Left lung (tissue), 10 donors: ENCODE data around the gene HOXA2. TPM values are rescaled to one million over a fixed set of nuclear protein-coding genes. Genes with fewer than 3 reads are reported as not detected.

ENCODE experiments used
- ATAC-seq: fragments of 200-7000 bp; cut with Tn5 transposase; one replicate; pipeline ENCODE4 v1.9.1; 2020; ENCODE audit warnings: moderate library complexity
- DNase-seq, 4 donors: peaks; one replicate each; pipeline ENCODE4 v3.0.0-alpha.2; 2013 to 2020
- H3K27ac ChIP-seq, 2 donors: fragments of 200-600 bp; sonication (generic) in 1 of 2; one replicate each; pipeline versions ENCODE4 v1.5.0 to v1.8.0; 2020 to 2021
- H3K27me3 ChIP-seq, 2 donors: fragments of 200-600 bp; sonication (generic) in 1 of 2; one replicate each; pipeline versions ENCODE4 v1.5.0 to v1.8.0; 2020 to 2021
- H3K36me3 ChIP-seq, 2 donors: fragments of 200-600 bp; sonication (generic) in 1 of 2; one replicate each; pipeline versions ENCODE4 v1.5.0 to v1.8.0; 2020 to 2021
- H3K4me1 ChIP-seq, 2 donors: fragments of 200-600 bp; one replicate each; pipeline ENCODE4 v1.8.0; 2021
- H3K4me3 ChIP-seq, 2 donors: fragments of 200-600 bp; sonication (generic) in 1 of 2; one replicate each; pipeline versions ENCODE4 v1.5.0 to v1.8.0; 2020 to 2021; ENCODE audit warnings: mild to moderate bottlenecking in 1 of 2
- H3K9me3 ChIP-seq, 2 donors: fragments of 200-600 bp; sonication (generic) in 1 of 2; one replicate each; pipeline versions ENCODE4 v1.5.0 to v1.8.0; 2020 to 2021
- CTCF ChIP-seq, 2 donors: fragments of 200-600 bp; sonication (generic) in 1 of 2; IDR thresholded peaks; one replicate each; pipeline versions ENCODE4 v1.5.0 to v1.8.0; 2021; ENCODE audit warnings: antibody characterized with exemption in 2 of 2
- intact Hi-C, 2 donors: fragments of 100-400 bp; cut with DNase I; formaldehyde crosslinking; loops; one replicate each; pipeline versions ENCODE4 v1.11.2 to v1.14.2; 2022
- polyA plus RNA-seq, 6 donors: library from polyadenylated mRNA; unstranded; fragments of 120-200 nt; gene quantifications; one replicate each; pipeline ENCODE4 v1.2.1, GENCODE V29; 2013; ENCODE audit not compliant: insufficient read length in 6 of 6
- total RNA-seq, 2 donors: library from RNA; stranded (reverse); fragmentation: NEBNext Ultra II Directional; extraction: Animal tissue kit (Norgen Biotek cat#: 25700); gene quantifications; one replicate each; pipeline ENCODE4 v1.2.1, GENCODE V29; 2021
- donor health status: DM: no; HTN: yes; CAD: no.
- donor health status: DM: no; HTN: no; CAD: no.

Gene HOXA2
- total and polyA plus RNA-seq, 8 donors, result 0.61 to 19.6 (median 17.6) TPM

- Histone ChIP-seq H3K27ac (no peak overlapping the region), H3K9me3 (no peaks in the 10 kb centered on the region), H3K36me3 (no peaks in the 10 kb centered on the region), H3K27me3 (no peaks in the 10 kb centered on the region), H3K4me3 (no peak overlapping the region), H3K4me1 (no peaks in the 10 kb centered on the region)
- intact Hi-C loops, result no loop called here
- ATAC-seq (no peak), DNase-seq (no peak)
- TF ChIP-seq CTCF (IDR thresholded peaks at IDR 0.05), result no peak
Measured at GRCh38 chr7:27051451-27051850, 51.0 kb downstream of the HOXA2 start.

Other genes starting within 250 kb of the HOXA2 start
- 10 to 100 TPM; 48.9 to 61.0 TPM for gene SKAP2, start 238.1 kb downstream of the HOXA2 start, total RNA-seq
- gene SKAP2, start 238.1 kb downstream of the HOXA2 start, polyA plus RNA-seq, result 10 to 100 TPM; 43.5 to 53.4 (median 45.3) TPM
- gene HOXA1, start 6.7 kb downstream of the HOXA2 start, total RNA-seq, result under 1 TPM; 0.50 to 0.60 TPM
- gene HOXA1, start 6.7 kb downstream of the HOXA2 start, polyA plus RNA-seq, result 1 to 10 TPM; 1.9 to 3.1 (median 2.3) TPM
- 1 to 10 TPM; 3.4 to 7.6 TPM for gene HOXA4, start 28.1 kb upstream of the HOXA2 start, total RNA-seq
- 10 to 100 TPM; 32.0 to 35.8 (median 34.7) TPM for gene HOXA4, start 28.1 kb upstream of the HOXA2 start, polyA plus RNA-seq
- gene HOXA5, start 41.0 kb upstream of the HOXA2 start, total RNA-seq, result 10 to 100 TPM; 16.1 to 21.6 TPM
- 10 to 100 TPM; 81.7 to 94.7 (median 89.1) TPM for gene HOXA5, start 41.0 kb upstream of the HOXA2 start, polyA plus RNA-seq
- 1 to 10 TPM; 3.5 to 5.0 TPM for gene HOXA6, start 45.1 kb upstream of the HOXA2 start, total RNA-seq
- 10 to 100 TPM; 13.6 to 16.2 (median 14.7) TPM for gene HOXA6, start 45.1 kb upstream of the HOXA2 start, polyA plus RNA-seq
- 1 to 10 TPM; 5.7 to 8.8 TPM for gene HOXA3, start 49.9 kb upstream of the HOXA2 start, total RNA-seq
- 10 to 100 TPM; 32.6 to 49.6 (median 42.5) TPM for gene HOXA3, start 49.9 kb upstream of the HOXA2 start, polyA plus RNA-seq
- 1 to 10 TPM; 1.3 to 2.2 TPM for gene HOXA7, start 54.0 kb upstream of the HOXA2 start, total RNA-seq
- 1 to 10 TPM; 4.0 to 6.4 (median 5.4) TPM for gene HOXA7, start 54.0 kb upstream of the HOXA2 start, polyA plus RNA-seq
- 1 to 10 TPM in 1 of 2 donors, under 1 TPM in 1; 0.73 to 1.4 TPM for gene HOXA9, start 62.9 kb upstream of the HOXA2 start, total RNA-seq
- gene HOXA9, start 62.9 kb upstream of the HOXA2 start, polyA plus RNA-seq, result 1 to 10 TPM in 1 of 6 donors, under 1 TPM in 5; 0.38 to 1.4 (median 0.52) TPM
- gene HOXA10, start 71.6 kb upstream of the HOXA2 start, total RNA-seq, result under 1 TPM; 0.42 to 0.55 TPM
- 1 to 10 TPM in 1 of 6 donors, under 1 TPM in 4, not detected in 1; 0.34 to 1.3 (median 0.40) TPM for gene HOXA10, start 71.6 kb upstream of the HOXA2 start, polyA plus RNA-seq
- under 1 TPM in 1 of 2 donors, not detected in 1; 0.10 TPM for gene HOXA11, start 82.5 kb upstream of the HOXA2 start, total RNA-seq
- gene HOXA11, start 82.5 kb upstream of the HOXA2 start, polyA plus RNA-seq, result under 1 TPM in 3 of 6 donors, not detected in 3; 0.11 to 0.23 (median 0.15) TPM
- not detected for gene HOXA13, start 97.4 kb upstream of the HOXA2 start, total RNA-seq
- gene HOXA13, start 97.4 kb upstream of the HOXA2 start, polyA plus RNA-seq, result not detected
- not detected for gene EVX1, start 140.1 kb upstream of the HOXA2 start, total RNA-seq
- not detected for gene EVX1, start 140.1 kb upstream of the HOXA2 start, polyA plus RNA-seq